Neural cell (in vitro differentiated cells): ENCODE measurements around the gene NOM1.

Experiments
- EP300 ChIP-seq: fragments of 450-650 bp; conservative IDR thresholded peaks from 2 replicates; pipeline ENCODE4 v1.6.1; 2014; ENCODE audit warnings: antibody characterized with exemption, mild to moderate bottlenecking, moderate library complexity; ENCODE audit not compliant: poor library complexity, severe bottlenecking
- RAD21 ChIP-seq: fragments of 450-650 bp; conservative IDR thresholded peaks from 2 replicates; pipeline ENCODE4 v1.6.1; 2014; ENCODE audit warnings: antibody characterized with exemption, mild to moderate bottlenecking, moderate library complexity
- TAF1 ChIP-seq: IDR thresholded peaks from 2 replicates; pipeline ENCODE4 v1.6.1; 2012; ENCODE audit warnings: low read depth
- TF ChIP-seq, protein P1 (sequence below): IDR thresholded peaks from 2 replicates; pipeline ENCODE4 v1.6.1; 2012; ENCODE audit warnings: borderline replicate concordance
- TF ChIP-seq, protein P2 (sequence below): fragments of 450-650 bp; IDR thresholded peaks from 2 replicates; pipeline ENCODE4 v1.5.1; 2014; ENCODE audit warnings: antibody characterized with exemption, mild to moderate bottlenecking, moderate library complexity; ENCODE audit not compliant: poor library complexity, severe bottlenecking

DNA sequence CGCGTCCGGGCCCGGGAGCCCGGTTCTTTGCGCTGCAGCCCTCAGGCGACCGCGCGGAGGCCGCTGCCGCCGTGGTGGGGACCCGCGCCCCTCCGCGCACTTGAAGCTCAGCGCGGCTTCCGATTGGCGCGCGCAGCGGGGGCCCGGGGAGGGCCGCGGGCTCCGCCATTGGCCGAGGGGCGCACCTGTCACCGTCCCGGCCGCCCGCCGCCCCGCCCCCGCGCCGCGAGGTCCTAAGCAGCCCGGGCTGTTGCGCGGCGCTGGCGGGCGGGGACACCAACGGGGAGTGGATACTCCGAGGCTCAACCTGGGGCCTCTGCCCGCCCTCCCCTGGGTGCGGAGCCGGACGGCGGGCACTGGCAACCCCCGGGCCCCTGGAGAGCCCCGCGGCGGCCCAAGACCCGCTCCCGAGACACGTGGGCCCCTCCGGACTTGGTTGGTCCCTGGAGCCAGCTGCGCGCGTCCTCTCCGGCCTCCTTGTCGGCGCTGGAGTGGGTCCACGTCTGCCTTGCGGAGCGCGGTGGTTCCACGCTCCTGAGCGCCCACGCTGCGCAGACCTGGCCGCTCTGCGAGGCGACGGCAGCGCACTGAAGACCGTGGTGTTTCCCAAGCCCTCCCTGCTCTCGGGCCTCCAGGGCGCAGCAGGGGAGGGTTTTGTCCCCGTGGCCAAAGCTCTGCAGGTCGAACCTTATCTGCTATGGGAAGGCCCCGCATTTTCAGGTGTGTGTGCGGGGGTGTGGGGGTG lies 61.2 kb downstream of the NOM1 start, which contains the start of gene MNX1:
- no peak for TF ChIP-seq EP300
- TF ChIP-seq, protein P1, sequence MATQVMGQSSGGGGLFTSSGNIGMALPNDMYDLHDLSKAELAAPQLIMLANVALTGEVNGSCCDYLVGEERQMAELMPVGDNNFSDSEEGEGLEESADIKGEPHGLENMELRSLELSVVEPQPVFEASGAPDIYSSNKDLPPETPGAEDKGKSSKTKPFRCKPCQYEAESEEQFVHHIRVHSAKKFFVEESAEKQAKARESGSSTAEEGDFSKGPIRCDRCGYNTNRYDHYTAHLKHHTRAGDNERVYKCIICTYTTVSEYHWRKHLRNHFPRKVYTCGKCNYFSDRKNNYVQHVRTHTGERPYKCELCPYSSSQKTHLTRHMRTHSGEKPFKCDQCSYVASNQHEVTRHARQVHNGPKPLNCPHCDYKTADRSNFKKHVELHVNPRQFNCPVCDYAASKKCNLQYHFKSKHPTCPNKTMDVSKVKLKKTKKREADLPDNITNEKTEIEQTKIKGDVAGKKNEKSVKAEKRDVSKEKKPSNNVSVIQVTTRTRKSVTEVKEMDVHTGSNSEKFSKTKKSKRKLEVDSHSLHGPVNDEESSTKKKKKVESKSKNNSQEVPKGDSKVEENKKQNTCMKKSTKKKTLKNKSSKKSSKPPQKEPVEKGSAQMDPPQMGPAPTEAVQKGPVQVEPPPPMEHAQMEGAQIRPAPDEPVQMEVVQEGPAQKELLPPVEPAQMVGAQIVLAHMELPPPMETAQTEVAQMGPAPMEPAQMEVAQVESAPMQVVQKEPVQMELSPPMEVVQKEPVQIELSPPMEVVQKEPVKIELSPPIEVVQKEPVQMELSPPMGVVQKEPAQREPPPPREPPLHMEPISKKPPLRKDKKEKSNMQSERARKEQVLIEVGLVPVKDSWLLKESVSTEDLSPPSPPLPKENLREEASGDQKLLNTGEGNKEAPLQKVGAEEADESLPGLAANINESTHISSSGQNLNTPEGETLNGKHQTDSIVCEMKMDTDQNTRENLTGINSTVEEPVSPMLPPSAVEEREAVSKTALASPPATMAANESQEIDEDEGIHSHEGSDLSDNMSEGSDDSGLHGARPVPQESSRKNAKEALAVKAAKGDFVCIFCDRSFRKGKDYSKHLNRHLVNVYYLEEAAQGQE: no peak
- TF ChIP-seq, protein P2, sequence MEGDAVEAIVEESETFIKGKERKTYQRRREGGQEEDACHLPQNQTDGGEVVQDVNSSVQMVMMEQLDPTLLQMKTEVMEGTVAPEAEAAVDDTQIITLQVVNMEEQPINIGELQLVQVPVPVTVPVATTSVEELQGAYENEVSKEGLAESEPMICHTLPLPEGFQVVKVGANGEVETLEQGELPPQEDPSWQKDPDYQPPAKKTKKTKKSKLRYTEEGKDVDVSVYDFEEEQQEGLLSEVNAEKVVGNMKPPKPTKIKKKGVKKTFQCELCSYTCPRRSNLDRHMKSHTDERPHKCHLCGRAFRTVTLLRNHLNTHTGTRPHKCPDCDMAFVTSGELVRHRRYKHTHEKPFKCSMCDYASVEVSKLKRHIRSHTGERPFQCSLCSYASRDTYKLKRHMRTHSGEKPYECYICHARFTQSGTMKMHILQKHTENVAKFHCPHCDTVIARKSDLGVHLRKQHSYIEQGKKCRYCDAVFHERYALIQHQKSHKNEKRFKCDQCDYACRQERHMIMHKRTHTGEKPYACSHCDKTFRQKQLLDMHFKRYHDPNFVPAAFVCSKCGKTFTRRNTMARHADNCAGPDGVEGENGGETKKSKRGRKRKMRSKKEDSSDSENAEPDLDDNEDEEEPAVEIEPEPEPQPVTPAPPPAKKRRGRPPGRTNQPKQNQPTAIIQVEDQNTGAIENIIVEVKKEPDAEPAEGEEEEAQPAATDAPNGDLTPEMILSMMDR: no peak
- TF ChIP-seq TAF1: no peak
- no peak for TF ChIP-seq RAD21
